ENCODE measurements around the gene GOLGA6L9. TPM values are rescaled to one million over a fixed set of nuclear protein-coding genes. Genes with fewer than 3 reads are reported as not detected.
"Not testable (repeated sequence)": the region's sequence is repeated elsewhere in the genome, so short reads cannot be mapped to it uniquely, and the experiment has no call there.

The GOLGA6L9 gene
- total RNA-seq, 1 experiment from 2014 or later = 3.8 TPM

DNA sequence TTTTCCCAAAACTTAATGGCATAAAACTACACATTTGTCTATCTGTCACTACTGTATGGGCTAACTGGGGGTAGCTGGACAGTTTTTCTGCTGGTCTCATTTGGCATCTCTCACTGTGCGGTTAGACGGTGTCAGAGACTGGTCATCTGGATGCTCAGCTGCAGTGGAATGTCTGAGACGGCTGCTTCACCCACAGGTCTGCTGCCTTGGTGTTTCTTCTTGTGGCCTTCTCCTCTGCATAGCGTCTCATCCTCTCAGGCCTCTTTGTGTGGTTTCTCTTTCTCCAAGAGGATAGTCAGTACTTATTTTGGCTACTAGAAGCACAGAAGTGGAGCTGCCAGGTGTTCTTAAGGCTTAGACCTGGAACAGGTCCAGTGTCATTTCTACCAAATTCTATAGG is 35.9 kb upstream of the GOLGA6L9 start:
- Histone ChIP-seq H3K9me3 (ENCODE audit: low read depth, low read length, poor library complexity, severe bottlenecking) (no peaks in the 10 kb centered on the region), H3K36me3 (ENCODE audit: insufficient read depth, low read length, poor library complexity, severe bottlenecking) (no peaks in the 10 kb centered on the region), H3K4me1 (ENCODE audit: insufficient read depth, low read length, poor library complexity, severe bottlenecking) (no peaks in the 10 kb centered on the region), H3K27me3 (replicated peaks; ENCODE audit: insufficient read depth, low read depth, low read length, poor library complexity) (no peaks in the 10 kb centered on the region), H3K27ac (ENCODE audit: low read depth, low read length, poor library complexity, severe bottlenecking) (no peak overlapping the region), H3K4me3 (ENCODE audit: low read depth, low read length, poor library complexity, severe bottlenecking) (no peak overlapping the region)
- BruUV-seq (replicated peaks) = no TSS peak
- ChIA-PET POLR2A (ENCODE audit: low non-redundant PET) (no interaction called here), CTCF (no interaction called here)
- DNase-seq (ENCODE audit: low spot score) = no peak
- TF ChIP-seq CTCF (conservative IDR thresholded peaks at IDR 0.05; ENCODE audit: low read depth, low read length) (no peak), EZH2 (IDR thresholded peaks at IDR 0.05; ENCODE audit: borderline replicate concordance, low read depth, low read length, poor library complexity, severe bottlenecking) (no peak)
- intact Hi-C loops (cut with micrococcal nuclease; ENCODE audit: unreplicated experiment) = no loop called here

DNA sequence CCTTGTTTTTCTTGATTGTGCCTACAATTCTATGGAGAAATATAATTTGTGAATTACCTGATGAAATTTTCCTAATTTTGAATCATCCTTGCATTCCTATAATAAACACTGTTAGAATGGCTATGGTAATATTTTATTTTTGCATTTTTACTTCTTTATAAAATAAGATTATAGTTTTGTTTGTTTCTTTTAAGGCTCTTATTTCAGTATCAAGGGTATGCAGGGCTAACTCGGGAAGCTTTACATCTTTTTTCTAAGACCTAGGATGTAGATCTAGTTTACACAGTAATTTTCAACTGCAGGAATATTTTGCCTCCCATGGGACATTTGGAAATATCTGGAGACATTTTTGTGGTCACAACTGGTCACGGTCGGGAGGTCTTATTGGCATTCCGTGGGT is 33.8 kb upstream of the GOLGA6L9 start:
- H3K4me3 ChIP-seq (ENCODE audit: low read depth, low read length, poor library complexity, severe bottlenecking); BruUV-seq (replicated peaks); H3K9me3 ChIP-seq (ENCODE audit: low read depth, low read length, poor library complexity, severe bottlenecking); DNase-seq (ENCODE audit: low spot score); H3K4me1 ChIP-seq (ENCODE audit: insufficient read depth, low read length, poor library complexity, severe bottlenecking); POLR2A ChIA-PET (ENCODE audit: low non-redundant PET); H3K36me3 ChIP-seq (ENCODE audit: insufficient read depth, low read length, poor library complexity, severe bottlenecking); H3K27me3 ChIP-seq (replicated peaks; ENCODE audit: insufficient read depth, low read depth, low read length, poor library complexity); intact Hi-C loops (cut with micrococcal nuclease; ENCODE audit: unreplicated experiment); CTCF ChIA-PET; H3K27ac ChIP-seq (ENCODE audit: low read depth, low read length, poor library complexity, severe bottlenecking): not testable (repeated sequence)

- H3K27ac ChIP-seq (ENCODE audit: low read depth, low read length, poor library complexity, severe bottlenecking) = no peak overlapping the region
- H3K4me3 ChIP-seq (ENCODE audit: low read depth, low read length, poor library complexity, severe bottlenecking) = no peak overlapping the region
- ChIA-PET POLR2A (ENCODE audit: low non-redundant PET) (no interaction called here), CTCF (no interaction called here)
- H3K36me3 ChIP-seq (ENCODE audit: insufficient read depth, low read length, poor library complexity, severe bottlenecking) = no peaks in the 10 kb centered on the region
- DNase-seq (ENCODE audit: low spot score) = no peak
- H3K27me3 ChIP-seq (replicated peaks; ENCODE audit: insufficient read depth, low read depth, low read length, poor library complexity) = no peaks in the 10 kb centered on the region
- BruUV-seq (replicated peaks) = no TSS peak
- no peaks in the 10 kb centered on the region for H3K9me3 ChIP-seq (ENCODE audit: low read depth, low read length, poor library complexity, severe bottlenecking)
- H3K4me1 ChIP-seq (ENCODE audit: insufficient read depth, low read length, poor library complexity, severe bottlenecking) = no peaks in the 10 kb centered on the region
- intact Hi-C loops (cut with micrococcal nuclease; ENCODE audit: unreplicated experiment) = no loop called here
- no peak for TF ChIP-seq EZH2 (IDR thresholded peaks at IDR 0.05; ENCODE audit: borderline replicate concordance, low read depth, low read length, poor library complexity, severe bottlenecking)
- TF ChIP-seq CTCF (conservative IDR thresholded peaks at IDR 0.05; ENCODE audit: low read depth, low read length) = no peak
Measured at GRCh38 chr15:82397817-82398216, 31.8 kb upstream of the GOLGA6L9 start.

DNA sequence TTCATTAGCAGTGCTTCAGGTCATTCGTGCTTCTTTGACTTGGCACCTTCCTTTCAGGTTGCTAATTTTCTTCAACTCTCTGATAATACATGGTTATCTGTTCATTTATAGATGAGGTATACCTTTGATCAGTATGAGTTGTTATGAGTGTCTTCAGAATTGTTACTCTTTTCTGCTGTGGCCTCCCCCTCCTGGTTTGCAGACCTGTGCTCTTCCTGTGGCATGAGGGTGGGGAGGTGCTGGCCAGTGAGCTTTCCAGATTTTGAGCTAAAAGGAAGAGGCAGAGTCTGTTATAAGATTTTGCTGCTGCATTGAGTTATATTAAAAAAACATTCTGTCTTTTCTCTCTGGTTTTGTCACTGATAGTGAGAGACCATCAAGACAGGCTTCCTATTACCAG is 30.8 kb upstream of the GOLGA6L9 start:
- POLR2A ChIA-PET (ENCODE audit: low non-redundant PET) = no interaction called here
- Histone ChIP-seq H3K4me3 (ENCODE audit: low read depth, low read length, poor library complexity, severe bottlenecking) (no peak overlapping the region), H3K27me3 (replicated peaks; ENCODE audit: insufficient read depth, low read depth, low read length, poor library complexity) (no peaks in the 10 kb centered on the region), H3K4me1 (ENCODE audit: insufficient read depth, low read length, poor library complexity, severe bottlenecking) (no peaks in the 10 kb centered on the region), H3K36me3 (ENCODE audit: insufficient read depth, low read length, poor library complexity, severe bottlenecking) (no peaks in the 10 kb centered on the region), H3K9me3 (ENCODE audit: low read depth, low read length, poor library complexity, severe bottlenecking) (no peaks in the 10 kb centered on the region), H3K27ac (ENCODE audit: low read depth, low read length, poor library complexity, severe bottlenecking) (no peak overlapping the region)
- intact Hi-C loops (cut with micrococcal nuclease; ENCODE audit: unreplicated experiment) = no loop called here
- TF ChIP-seq CTCF (conservative IDR thresholded peaks at IDR 0.05; ENCODE audit: low read depth, low read length) = no peak
- TF ChIP-seq EZH2 (IDR thresholded peaks at IDR 0.05; ENCODE audit: borderline replicate concordance, low read depth, low read length, poor library complexity, severe bottlenecking) = no peak
- no peak for DNase-seq (ENCODE audit: low spot score)
- CTCF ChIA-PET = interaction anchor here (0.9 kb wide), 1 partner anchor 17 kb away, joined by 3 read pairs; no protein-coding TSS in a partner anchor
- BruUV-seq (replicated peaks) = no TSS peak

DNA sequence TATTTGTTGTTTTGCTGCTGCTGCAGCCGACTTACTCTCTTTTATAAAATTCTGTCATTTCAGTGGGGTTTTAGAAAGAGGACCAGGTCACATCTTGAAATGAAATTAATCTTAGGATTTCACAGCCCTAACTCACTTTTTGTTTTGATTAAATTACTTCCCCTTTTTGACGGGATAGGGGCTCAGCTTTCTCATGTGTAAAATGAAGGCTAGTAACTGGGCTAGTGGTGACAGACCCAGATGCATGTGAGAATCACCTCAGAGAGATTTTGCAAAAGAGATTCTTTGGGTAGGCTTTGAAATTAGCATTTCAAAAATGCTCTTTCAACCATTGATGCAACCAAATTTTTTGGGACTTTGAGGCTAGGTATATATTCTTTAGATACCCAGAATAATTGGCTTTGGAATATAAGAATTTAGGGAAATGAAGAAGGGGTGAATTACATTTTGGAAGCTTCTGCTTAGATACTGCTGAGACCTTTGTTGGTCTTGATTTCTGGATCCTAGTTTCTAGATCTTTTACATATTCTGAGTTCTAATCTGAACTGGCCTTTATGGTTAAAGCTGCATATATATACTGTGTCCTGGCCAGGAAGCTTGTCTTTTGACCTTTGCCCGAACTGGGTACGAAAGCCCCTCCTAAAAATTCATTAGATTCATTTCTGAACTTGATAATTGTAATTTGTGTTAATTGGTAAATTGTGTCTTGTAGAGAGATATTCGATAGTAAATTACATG is 30.1 kb upstream of the GOLGA6L9 start:
- H3K4me3 ChIP-seq (ENCODE audit: low read depth, low read length, poor library complexity, severe bottlenecking); intact Hi-C loops (cut with micrococcal nuclease; ENCODE audit: unreplicated experiment); DNase-seq (ENCODE audit: low spot score); H3K4me1 ChIP-seq (ENCODE audit: insufficient read depth, low read length, poor library complexity, severe bottlenecking); H3K27me3 ChIP-seq (replicated peaks; ENCODE audit: insufficient read depth, low read depth, low read length, poor library complexity); BruUV-seq (replicated peaks); H3K36me3 ChIP-seq (ENCODE audit: insufficient read depth, low read length, poor library complexity, severe bottlenecking); H3K27ac ChIP-seq (ENCODE audit: low read depth, low read length, poor library complexity, severe bottlenecking); POLR2A ChIA-PET (ENCODE audit: low non-redundant PET); H3K9me3 ChIP-seq (ENCODE audit: low read depth, low read length, poor library complexity, severe bottlenecking): not testable (repeated sequence)
- CTCF ChIA-PET = interaction anchor here (0.9 kb wide), 1 partner anchor 16 kb away, joined by 3 read pairs; no protein-coding TSS in a partner anchor

All from A673 (cell line).